Tibial artery (tissue), 4 donors: ENCODE measurements around the gene MYO5B.

Experiments
- DNase-seq, 2 donors: peaks; one replicate each; pipeline ENCODE4 v3.0.0-alpha.2; 2019
- H3K27ac ChIP-seq, 2 donors: fragments of 200-600 bp; sonication (generic) in 1 of 2; 1 replicate in 1 of 2; 2 replicates in 1 of 2; pipeline ENCODE4 v1.5.1; 2018 to 2019; ENCODE audit warnings: mild to moderate bottlenecking in 1 of 2
- H3K27me3 ChIP-seq, 2 donors: fragments of 200-600 bp; sonication (generic) in 1 of 2; one replicate each; pipeline versions ENCODE4 v1.5.1 to v1.6.0; 2016 to 2019
- H3K36me3 ChIP-seq, 3 donors: fragments of 200-600 bp; sonication (generic) in 2 of 3; one replicate each; pipeline ENCODE4 v1.5.1; 2016 to 2019; ENCODE audit warnings: mild to moderate bottlenecking in 2 of 3
- H3K4me1 ChIP-seq, 4 donors: fragments of 200-600 bp; sonication (generic) in 2 of 4; 1 replicate in 3 of 4; 2 replicates in 1 of 4; pipeline ENCODE4 v1.5.1; 2016 to 2019
- H3K4me3 ChIP-seq, 2 donors: fragments of 200-600 bp; sonication (generic) in 1 of 2; 1 replicate in 1 of 2; 2 replicates in 1 of 2; pipeline ENCODE4 v1.5.1; 2018 to 2019; ENCODE audit warnings: mild to moderate bottlenecking in 2 of 2
- H3K9me3 ChIP-seq, 3 donors: fragments of 200-600 bp; sonication (generic) in 1 of 3; one replicate each; pipeline ENCODE4 v1.5.1; 2016 to 2019
- intact Hi-C: fragments of 100-400 bp; cut with DNase I; formaldehyde crosslinking; loops from one replicate; pipeline ENCODE4 v1.15.0; 2023; ENCODE audit warnings: low total_unique reads
- TF ChIP-seq, protein P1 (sequence below), 2 experiments: fragments of 200-600 bp in 1 of 2; fragments of 450-650 bp in 1 of 2; IDR thresholded peaks; one replicate each; pipeline ENCODE4 v1.5.1; 2017 to 2019; ENCODE audit warnings: antibody characterized with exemption in 2 of 2, mild to moderate bottlenecking in 1 of 2, moderate library complexity in 1 of 2

The MYO5B gene

GRCh38 chr18:50083708-50084107 lies 111.2 kb downstream of the MYO5B start:
- no peaks in the 10 kb centered on the region for H3K9me3 ChIP-seq
- H3K4me1 ChIP-seq = peaks cover 0 to 21% (median 9%) of the 10 kb centered on the region in 4 donors
- H3K36me3 ChIP-seq = no peaks in the 10 kb centered on the region
- DNase-seq = no peak
- intact Hi-C loops = no loop called here
- TF ChIP-seq, protein P1, sequence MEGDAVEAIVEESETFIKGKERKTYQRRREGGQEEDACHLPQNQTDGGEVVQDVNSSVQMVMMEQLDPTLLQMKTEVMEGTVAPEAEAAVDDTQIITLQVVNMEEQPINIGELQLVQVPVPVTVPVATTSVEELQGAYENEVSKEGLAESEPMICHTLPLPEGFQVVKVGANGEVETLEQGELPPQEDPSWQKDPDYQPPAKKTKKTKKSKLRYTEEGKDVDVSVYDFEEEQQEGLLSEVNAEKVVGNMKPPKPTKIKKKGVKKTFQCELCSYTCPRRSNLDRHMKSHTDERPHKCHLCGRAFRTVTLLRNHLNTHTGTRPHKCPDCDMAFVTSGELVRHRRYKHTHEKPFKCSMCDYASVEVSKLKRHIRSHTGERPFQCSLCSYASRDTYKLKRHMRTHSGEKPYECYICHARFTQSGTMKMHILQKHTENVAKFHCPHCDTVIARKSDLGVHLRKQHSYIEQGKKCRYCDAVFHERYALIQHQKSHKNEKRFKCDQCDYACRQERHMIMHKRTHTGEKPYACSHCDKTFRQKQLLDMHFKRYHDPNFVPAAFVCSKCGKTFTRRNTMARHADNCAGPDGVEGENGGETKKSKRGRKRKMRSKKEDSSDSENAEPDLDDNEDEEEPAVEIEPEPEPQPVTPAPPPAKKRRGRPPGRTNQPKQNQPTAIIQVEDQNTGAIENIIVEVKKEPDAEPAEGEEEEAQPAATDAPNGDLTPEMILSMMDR (IDR thresholded peaks at IDR 0.05) = no peak
- no peak overlapping the region for H3K4me3 ChIP-seq
- H3K27me3 ChIP-seq = no peaks in the 10 kb centered on the region
- H3K27ac ChIP-seq = no peak overlapping the region

DNA sequence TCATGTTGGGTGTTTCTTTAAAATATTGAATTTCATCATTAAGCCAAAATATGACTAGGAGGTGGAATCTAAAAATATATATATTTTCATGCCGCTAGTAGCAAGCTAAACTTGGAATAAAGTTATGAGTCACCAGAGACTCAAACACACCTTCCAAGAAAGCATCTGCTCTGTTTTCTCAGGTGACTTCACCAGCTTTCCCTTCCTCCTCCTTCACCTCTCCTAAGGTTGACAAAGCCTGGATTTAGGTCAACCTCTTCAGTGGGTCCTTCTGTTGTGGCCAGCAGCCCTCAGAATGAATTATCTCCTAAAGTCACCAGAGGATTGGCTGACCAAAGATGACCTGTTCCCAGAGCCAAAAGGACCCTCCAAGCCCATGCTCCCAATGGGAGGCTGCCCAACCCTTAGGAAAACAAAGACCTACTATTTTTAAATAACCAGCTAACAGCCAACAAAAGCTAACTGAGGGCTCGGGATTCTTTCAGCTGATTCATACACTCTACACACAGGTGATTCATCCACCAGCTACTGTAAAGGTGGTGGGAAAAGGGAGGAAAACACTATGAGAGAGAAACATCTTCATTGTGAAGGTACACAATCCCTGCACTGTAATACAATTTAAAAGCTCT lies 113.9 kb downstream of the MYO5B start:
- H3K27me3 ChIP-seq = no peaks in the 10 kb centered on the region
- intact Hi-C loops = no loop called here
- no peak for DNase-seq
- no peaks in the 10 kb centered on the region for H3K36me3 ChIP-seq
- H3K4me1 ChIP-seq = peaks cover 0 to 21% (median 9%) of the 10 kb centered on the region in 4 donors
- TF ChIP-seq, protein P1 (IDR thresholded peaks at IDR 0.05) = no peak
- no peaks in the 10 kb centered on the region for H3K9me3 ChIP-seq
- H3K27ac ChIP-seq = no peak overlapping the region
- no peak overlapping the region for H3K4me3 ChIP-seq

- H3K4me1 ChIP-seq = peaks cover 0 to 21% (median 9%) of the 10 kb centered on the region in 4 donors
- H3K9me3 ChIP-seq = no peaks in the 10 kb centered on the region
- intact Hi-C loops = no loop called here
- H3K4me3 ChIP-seq = no peak overlapping the region
- no peaks in the 10 kb centered on the region for H3K36me3 ChIP-seq
- no peaks in the 10 kb centered on the region for H3K27me3 ChIP-seq
- H3K27ac ChIP-seq = no peak overlapping the region
- DNase-seq = no peak
- TF ChIP-seq, protein P1 (IDR thresholded peaks at IDR 0.05) = no peak
Observed at GRCh38 chr18:50080316-50080715, 114.6 kb downstream of the MYO5B start.

GRCh38 chr18:50079571-50080295 lies 115.2 kb downstream of the MYO5B start:
- intact Hi-C loops = no loop called here
- no peak overlapping the region for H3K4me3 ChIP-seq

DNA sequence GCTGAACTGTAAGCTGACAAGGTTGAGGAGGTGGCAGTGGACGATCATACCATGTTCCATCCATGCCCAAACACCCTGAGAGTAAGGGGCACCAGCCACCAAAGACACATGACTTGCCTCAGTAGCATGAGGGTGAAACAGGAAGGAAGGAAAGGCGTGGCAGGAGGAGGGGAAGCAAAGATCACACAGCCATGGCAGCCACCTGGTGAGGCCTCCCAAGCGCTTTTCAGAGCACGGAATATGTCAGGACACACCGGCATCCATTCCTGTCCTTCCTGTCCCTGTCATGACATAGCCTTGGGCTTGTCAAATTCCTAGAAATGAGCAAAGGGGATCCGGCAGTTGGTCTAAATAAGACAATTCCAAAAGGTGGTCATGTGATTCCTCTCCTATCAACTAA lies 118.7 kb downstream of the MYO5B start:
- H3K36me3 ChIP-seq = no peaks in the 10 kb centered on the region
- no peak for DNase-seq
- no peak overlapping the region for H3K27ac ChIP-seq
- H3K9me3 ChIP-seq = no peaks in the 10 kb centered on the region
- no peak overlapping the region for H3K4me3 ChIP-seq
- peaks cover 0 to 18% (median 9%) of the 10 kb centered on the region in 4 donors for H3K4me1 ChIP-seq
- no peaks in the 10 kb centered on the region for H3K27me3 ChIP-seq
- intact Hi-C loops = no loop called here
- TF ChIP-seq, protein P1 (IDR thresholded peaks at IDR 0.05) = no peak

More at GRCh38 chr18:50079571-50080295, 115.2 kb downstream of the MYO5B start:
- peak in 1 of 2 donors; percentile 64 for DNase-seq
- H3K27ac ChIP-seq = no peak overlapping the region
- H3K4me1 ChIP-seq = peaks cover 0 to 21% (median 9%) of the 10 kb centered on the region in 4 donors
- TF ChIP-seq, protein P1 (IDR thresholded peaks at IDR 0.05) = no peak
- no peaks in the 10 kb centered on the region for H3K27me3 ChIP-seq
- H3K9me3 ChIP-seq = no peaks in the 10 kb centered on the region
- no peaks in the 10 kb centered on the region for H3K36me3 ChIP-seq
